ENCODE data around the gene NEK7. TPM values are rescaled to one million over a fixed set of nuclear protein-coding genes. Genes with fewer than 3 reads are reported as not detected.

The NEK7 gene
- total RNA-seq, 2 donors from 2014 or later = 24.2 to 26.8 TPM

GRCh38 chr1:198270273-198270828, 113.6 kb downstream of the NEK7 start:
- H3K27me3 ChIP-seq (ENCODE audit: control insufficient read depth, insufficient read depth, low read length, poor library complexity, severe bottlenecking) = no peaks in the 10 kb centered on the region
- no peak for DNase-seq
- no peaks in the 10 kb centered on the region for H3K36me3 Mint-ChIP-seq (ENCODE audit: low read depth)
- H3K9me3 Mint-ChIP-seq = peaks cover 2% of the 10 kb centered on the region
- no peak overlapping the region for H3K4me3 Mint-ChIP-seq
- H3K9ac ChIP-seq (ENCODE audit: extremely low read depth, low read length, poor library complexity, severe bottlenecking) = no peak overlapping the region
- no peak overlapping the region for H3K27ac ChIP-seq (ENCODE audit: low read depth, low read length)
- TF ChIP-seq, protein P1, sequence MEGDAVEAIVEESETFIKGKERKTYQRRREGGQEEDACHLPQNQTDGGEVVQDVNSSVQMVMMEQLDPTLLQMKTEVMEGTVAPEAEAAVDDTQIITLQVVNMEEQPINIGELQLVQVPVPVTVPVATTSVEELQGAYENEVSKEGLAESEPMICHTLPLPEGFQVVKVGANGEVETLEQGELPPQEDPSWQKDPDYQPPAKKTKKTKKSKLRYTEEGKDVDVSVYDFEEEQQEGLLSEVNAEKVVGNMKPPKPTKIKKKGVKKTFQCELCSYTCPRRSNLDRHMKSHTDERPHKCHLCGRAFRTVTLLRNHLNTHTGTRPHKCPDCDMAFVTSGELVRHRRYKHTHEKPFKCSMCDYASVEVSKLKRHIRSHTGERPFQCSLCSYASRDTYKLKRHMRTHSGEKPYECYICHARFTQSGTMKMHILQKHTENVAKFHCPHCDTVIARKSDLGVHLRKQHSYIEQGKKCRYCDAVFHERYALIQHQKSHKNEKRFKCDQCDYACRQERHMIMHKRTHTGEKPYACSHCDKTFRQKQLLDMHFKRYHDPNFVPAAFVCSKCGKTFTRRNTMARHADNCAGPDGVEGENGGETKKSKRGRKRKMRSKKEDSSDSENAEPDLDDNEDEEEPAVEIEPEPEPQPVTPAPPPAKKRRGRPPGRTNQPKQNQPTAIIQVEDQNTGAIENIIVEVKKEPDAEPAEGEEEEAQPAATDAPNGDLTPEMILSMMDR (conservative IDR thresholded peaks at IDR 0.05) = no peak
- 100% methylated on average over 1 of the region's 1 CpG; no CpG with 5 or more reads in 1 of the 2 experiments for WGBS, 2 experiments (ENCODE audit: insufficient coverage in 1 of 2, insufficient read length in 1 of 2)
- peaks cover 9% of the 10 kb centered on the region for H3K4me1 ChIP-seq (ENCODE audit: control insufficient read depth, insufficient read depth, low read length)
- no peak overlapping the region for H3K4me3 ChIP-seq (ENCODE audit: low read length)
- no peaks in the 10 kb centered on the region for H3K27me3 Mint-ChIP-seq (ENCODE audit: insufficient read depth)
- peaks cover 25% of the 10 kb centered on the region for H3K4me1 Mint-ChIP-seq
- no peaks in the 10 kb centered on the region for H3K9me3 ChIP-seq (ENCODE audit: control insufficient read depth, low read length)
- H3K36me3 ChIP-seq (ENCODE audit: control insufficient read depth, insufficient read depth, low read length) = no peaks in the 10 kb centered on the region
- no peak overlapping the region for H3K27ac Mint-ChIP-seq

DNA sequence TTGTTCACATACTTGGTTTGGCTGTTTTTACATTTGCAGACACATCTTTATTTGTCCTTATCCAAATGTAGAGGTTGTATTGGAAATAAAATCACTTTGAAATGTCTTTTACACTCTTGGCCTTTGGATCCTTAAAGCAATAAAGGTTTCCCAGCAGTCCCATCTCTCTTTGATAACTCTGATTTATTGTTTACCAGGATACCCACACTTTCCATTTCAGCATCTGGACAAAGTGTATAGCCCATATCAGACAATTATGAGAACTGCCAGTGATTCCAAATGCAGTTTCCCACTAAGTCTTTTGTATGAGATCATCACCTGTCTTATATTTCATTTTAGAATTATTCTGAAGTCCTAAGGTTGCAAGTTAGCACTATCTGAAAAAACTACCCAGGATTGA, 114.7 kb downstream of the NEK7 start:
- H3K27me3 Mint-ChIP-seq (ENCODE audit: insufficient read depth) = no peaks in the 10 kb centered on the region
- H3K9ac ChIP-seq (ENCODE audit: extremely low read depth, low read length, poor library complexity, severe bottlenecking) = no peak overlapping the region
- no peaks in the 10 kb centered on the region for H3K36me3 ChIP-seq (ENCODE audit: control insufficient read depth, insufficient read depth, low read length)
- H3K27me3 ChIP-seq (ENCODE audit: control insufficient read depth, insufficient read depth, low read length, poor library complexity, severe bottlenecking) = no peaks in the 10 kb centered on the region
- H3K4me1 Mint-ChIP-seq = peaks cover 25% of the 10 kb centered on the region
- no peak overlapping the region for H3K27ac Mint-ChIP-seq
- DNase-seq = no peak
- H3K27ac ChIP-seq (ENCODE audit: low read depth, low read length) = no peak overlapping the region
- TF ChIP-seq, protein P1 (conservative IDR thresholded peaks at IDR 0.05) = no peak
- H3K4me3 ChIP-seq (ENCODE audit: low read length) = no peak overlapping the region
- H3K36me3 Mint-ChIP-seq (ENCODE audit: low read depth) = no peaks in the 10 kb centered on the region
- no peaks in the 10 kb centered on the region for H3K9me3 ChIP-seq (ENCODE audit: control insufficient read depth, low read length)
- peaks cover 2% of the 10 kb centered on the region for H3K9me3 Mint-ChIP-seq
- no peak overlapping the region for H3K4me3 Mint-ChIP-seq
- peaks cover 6% of the 10 kb centered on the region for H3K4me1 ChIP-seq (ENCODE audit: control insufficient read depth, insufficient read depth, low read length)

- no peaks in the 10 kb centered on the region for H3K27me3 Mint-ChIP-seq (ENCODE audit: insufficient read depth)
- no peak for DNase-seq
- H3K4me3 Mint-ChIP-seq = no peak overlapping the region
- Histone ChIP-seq H3K27me3 (ENCODE audit: control insufficient read depth, insufficient read depth, low read length, poor library complexity, severe bottlenecking) (no peaks in the 10 kb centered on the region), H3K9me3 (ENCODE audit: control insufficient read depth, low read length) (no peaks in the 10 kb centered on the region), H3K9ac (ENCODE audit: extremely low read depth, low read length, poor library complexity, severe bottlenecking) (no peak overlapping the region), H3K27ac (ENCODE audit: low read depth, low read length) (no peak overlapping the region), H3K4me3 (ENCODE audit: low read length) (no peak overlapping the region), H3K36me3 (ENCODE audit: control insufficient read depth, insufficient read depth, low read length) (no peaks in the 10 kb centered on the region), H3K4me1 (ENCODE audit: control insufficient read depth, insufficient read depth, low read length) (peaks cover 6% of the 10 kb centered on the region)
- H3K9me3 Mint-ChIP-seq = peaks cover 2% of the 10 kb centered on the region
- TF ChIP-seq, protein P1 (conservative IDR thresholded peaks at IDR 0.05) = no peak
- H3K36me3 Mint-ChIP-seq (ENCODE audit: low read depth) = no peaks in the 10 kb centered on the region
- WGBS, 2 experiments (ENCODE audit: insufficient coverage in 1 of 2, insufficient read length in 1 of 2) = 100% methylated on average over 1 of the region's 1 CpG; no CpG with 5 or more reads in 1 of the 2 experiments
- peaks cover 25% of the 10 kb centered on the region for H3K4me1 Mint-ChIP-seq
- H3K27ac Mint-ChIP-seq = peak overlapping the region; percentile 5
Measured at GRCh38 chr1:198272492-198272891, 115.7 kb downstream of the NEK7 start.

All from endodermal cell (in vitro differentiated cells).